SU-DHL-6 (cell line): ENCODE measurements around the gene SIK3.

Source experiments
- CTCF ChIP-seq: fragments of 200-600 bp; sonication (generic); IDR thresholded peaks from one replicate; pipeline ENCODE4 v1.5.1; 2017; ENCODE audit warnings: antibody characterized with exemption, mild to moderate bottlenecking, low read length, moderate library complexity; ENCODE audit not compliant: insufficient read depth, poor library complexity, severe bottlenecking
- EZH2phosphoT487 ChIP-seq: fragments of 200-600 bp; sonication (generic), shearing (Covaris generic); conservative IDR thresholded peaks from 2 replicates; pipeline ENCODE4 v1.6.1; 2018; ENCODE audit warnings: mild to moderate bottlenecking, antibody characterized with exemption, low read length, moderate library complexity, mixed read lengths

GRCh38 chr11:117074119-117074518 lies 24.1 kb downstream of the SIK3 start:
- TF ChIP-seq CTCF, result no peak
- no peak for TF ChIP-seq EZH2phosphoT487
